GM12872 (cell line): Measurements from ENCODE around the gene KLHDC2.

Experiments used
- CTCF ChIP-seq: IDR thresholded peaks from 3 replicates; pipeline ENCODE4 v1.5.1; 2011; ENCODE audit warnings: low read depth, mild to moderate bottlenecking, low read length, moderate library complexity; ENCODE audit not compliant: insufficient read depth

Gene KLHDC2

GRCh38 chr14:49770212-49770817, 2.4 kb downstream of the KLHDC2 start:
- TF ChIP-seq CTCF = no peak

GRCh38 chr14:49774106-49774505, 6.2 kb downstream of the KLHDC2 start:
- no peak for TF ChIP-seq CTCF

GRCh38 chr14:49778421-49778820, 10.5 kb downstream of the KLHDC2 start:
- no peak for TF ChIP-seq CTCF

GRCh38 chr14:49783394-49784014, 15.6 kb downstream of the KLHDC2 start:
- no peak for TF ChIP-seq CTCF

GRCh38 chr14:49786315-49786714, 18.4 kb downstream of the KLHDC2 start:
- TF ChIP-seq CTCF = no peak

- TF ChIP-seq CTCF = no peak
Observed at GRCh38 chr14:49792618-49793017, 24.7 kb downstream of the KLHDC2 start.

- TF ChIP-seq CTCF = no peak
Observed at GRCh38 chr14:49796025-49796424, 28.1 kb downstream of the KLHDC2 start.
